ENCODE measurements around the gene FLYWCH1. TPM values are rescaled to one million over a fixed set of nuclear protein-coding genes. Genes with fewer than 3 reads are reported as not detected.
"Not testable (repeated sequence)": the region's sequence is repeated elsewhere in the genome, so short reads cannot be mapped to it uniquely, and the experiment has no call there.

The FLYWCH1 gene
- total RNA-seq, 2 experiments from 2014 or later: 33.4 to 34.9 TPM

- no peaks in the 10 kb centered on the region for H3K9me3 Mint-ChIP-seq
- intact Hi-C loops (cut with micrococcal nuclease): no loop called here
- ChIA-PET POLR2A (interaction anchor here (1.5 kb wide), 1 partner anchor 12 kb away, joined by 5 read pairs; no protein-coding TSS in a partner anchor), CTCF (interaction anchor here (1.2 to 7.4 kb wide), 5 partner anchors 12 to 86 kb away, joined by 4 to 61 read pairs (median 22); partner anchors contain the start of gene FLYWCH1)
- DNase-seq (no peak), ATAC-seq (no peak)
- H3K36me3 Mint-ChIP-seq (ENCODE audit: low read depth): no peaks in the 10 kb centered on the region
- no peak for TF ChIP-seq CTCF (IDR thresholded peaks at IDR 0.05)
- no peaks in the 10 kb centered on the region for H3K27me3 Mint-ChIP-seq
- H3K4me3 Mint-ChIP-seq: no peak overlapping the region
- H3K4me1 Mint-ChIP-seq (ENCODE audit: low read depth): peaks cover 10% of the 10 kb centered on the region
- no peak overlapping the region for H3K27ac Mint-ChIP-seq
Measured at GRCh38 chr16:2924901-2925755, 13.4 kb downstream of the FLYWCH1 start.

DNA sequence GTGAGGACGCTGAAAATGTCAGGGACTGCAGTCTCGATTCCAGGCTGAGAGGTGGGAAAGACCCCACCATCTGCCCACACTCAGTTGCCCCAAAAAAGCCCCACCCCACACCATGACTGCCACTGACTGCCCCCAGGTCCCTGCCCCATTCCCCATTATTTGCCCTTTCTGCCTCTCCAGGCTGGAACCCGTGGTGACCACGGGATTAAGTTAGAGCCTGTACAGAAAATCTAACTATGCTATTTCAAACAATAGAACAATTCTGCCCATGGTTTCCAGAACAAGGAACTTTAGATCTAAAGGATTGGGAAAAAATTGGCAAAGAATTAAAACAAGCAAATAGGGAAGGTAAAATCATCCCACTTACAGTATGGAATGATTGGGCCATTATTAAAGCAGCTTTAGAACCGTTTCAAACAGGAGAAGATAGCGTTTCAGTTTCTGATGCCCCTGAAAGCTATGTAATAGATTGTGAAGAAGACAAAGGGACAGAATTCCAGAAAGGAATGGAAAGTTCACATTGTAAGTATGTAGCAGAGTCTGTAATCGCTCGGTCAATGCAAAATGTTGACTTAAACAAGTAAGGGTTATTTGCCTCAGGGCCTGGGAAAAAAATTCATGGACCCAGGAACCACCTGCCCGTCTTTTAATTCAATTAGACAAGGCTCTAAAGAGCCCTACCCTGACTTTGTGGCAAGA, 14.4 kb downstream of the FLYWCH1 start:
- CTCF ChIA-PET: interaction anchor here (1.2 to 7.4 kb wide), 25 partner anchors 9 to 125 kb away, joined by 3 to 61 read pairs (median 6); partner anchors contain the start of genes FLYWCH1, FLYWCH2 and TNFRSF12A
- TF ChIP-seq CTCF (IDR thresholded peaks at IDR 0.05): no peak
- no peaks in the 10 kb centered on the region for H3K36me3 Mint-ChIP-seq (ENCODE audit: low read depth)
- no peaks in the 10 kb centered on the region for H3K9me3 Mint-ChIP-seq
- intact Hi-C loops (cut with micrococcal nuclease): no loop called here
- no peaks in the 10 kb centered on the region for H3K27me3 Mint-ChIP-seq
- no peak overlapping the region for H3K4me3 Mint-ChIP-seq
- POLR2A ChIA-PET: interaction anchor here (0.8 to 1.0 kb wide), 2 partner anchors 13 to 86 kb away, joined by 3 read pairs; no protein-coding TSS in a partner anchor
- no peak for DNase-seq
- no peak for ATAC-seq
- peaks cover 10% of the 10 kb centered on the region for H3K4me1 Mint-ChIP-seq (ENCODE audit: low read depth)
- no peak overlapping the region for H3K27ac Mint-ChIP-seq

- DNase-seq: no peak
- Mint-ChIP-seq H3K27me3 (no peaks in the 10 kb centered on the region), H3K4me3 (no peak overlapping the region), H3K9me3 (no peaks in the 10 kb centered on the region), H3K4me1 (ENCODE audit: low read depth) (peaks cover 10% of the 10 kb centered on the region), H3K36me3 (ENCODE audit: low read depth) (no peaks in the 10 kb centered on the region), H3K27ac (no peak overlapping the region)
- no peak for TF ChIP-seq CTCF (IDR thresholded peaks at IDR 0.05)
- no peak for ATAC-seq
- CTCF ChIA-PET: interaction anchor here (0.9 to 3.3 kb wide), 28 partner anchors 9 to 126 kb away, joined by 3 to 45 read pairs (median 6); partner anchors contain the start of genes FLYWCH1, FLYWCH2, PAQR4 and TNFRSF12A
- POLR2A ChIA-PET: interaction anchor here (0.8 to 1.0 kb wide), 3 partner anchors 14 to 87 kb away, joined by 3 read pairs; no protein-coding TSS in a partner anchor
- intact Hi-C loops (cut with micrococcal nuclease): no loop called here
Measured at GRCh38 chr16:2926650-2926999, 14.9 kb downstream of the FLYWCH1 start.

- peak; percentile 96 for TF ChIP-seq CTCF (IDR thresholded peaks at IDR 0.05)
- ChIA-PET POLR2A (interaction anchor here (0.8 to 1.0 kb wide), 3 partner anchors 14 to 87 kb away, joined by 3 read pairs; no protein-coding TSS in a partner anchor), CTCF (interaction anchor here (0.5 to 3.3 kb wide), 36 partner anchors 8 to 169 kb away, joined by 3 to 45 read pairs (median 6); partner anchors contain the start of genes FLYWCH1, FLYWCH2, PAQR4 and TNFRSF12A)
- DNase-seq (peak; percentile 95), ATAC-seq (peak; percentile 99)
- H3K4me3 Mint-ChIP-seq: no peak overlapping the region
- H3K27ac Mint-ChIP-seq: no peak overlapping the region
- H3K36me3 Mint-ChIP-seq (ENCODE audit: low read depth): no peaks in the 10 kb centered on the region
- H3K9me3 Mint-ChIP-seq: no peaks in the 10 kb centered on the region
- intact Hi-C loops (cut with micrococcal nuclease): no loop called here
- peaks cover 10% of the 10 kb centered on the region for H3K4me1 Mint-ChIP-seq (ENCODE audit: low read depth)
- no peaks in the 10 kb centered on the region for H3K27me3 Mint-ChIP-seq
Measured at GRCh38 chr16:2927010-2927646, 15.4 kb downstream of the FLYWCH1 start.

DNA sequence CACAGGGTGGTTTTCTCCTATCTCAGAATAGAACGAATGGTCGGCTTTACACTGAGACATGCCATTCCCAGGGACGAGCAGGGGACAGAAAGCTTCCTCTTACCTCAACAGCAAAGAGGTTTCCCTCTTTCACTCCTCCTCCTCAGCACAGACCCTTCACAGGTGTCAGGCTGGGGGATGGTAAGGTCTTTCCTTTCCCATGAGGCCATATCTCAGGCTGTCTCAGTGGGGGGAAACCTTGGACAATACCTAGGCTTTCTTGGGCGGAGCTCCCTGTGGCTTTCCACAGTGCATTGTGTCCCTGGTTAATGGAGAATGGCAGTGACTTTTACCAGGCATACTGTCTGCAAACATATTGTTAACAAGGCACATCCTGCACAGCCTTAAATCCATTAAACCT, 16.4 kb downstream of the FLYWCH1 start:
- H3K4me1 Mint-ChIP-seq (ENCODE audit: low read depth): peaks cover 10% of the 10 kb centered on the region
- ATAC-seq; DNase-seq; H3K36me3 Mint-ChIP-seq (ENCODE audit: low read depth); H3K27me3 Mint-ChIP-seq; H3K27ac Mint-ChIP-seq; intact Hi-C loops (cut with micrococcal nuclease); H3K4me3 Mint-ChIP-seq; H3K9me3 Mint-ChIP-seq: not testable (repeated sequence)
- ChIA-PET POLR2A (interaction anchor here (0.5 kb wide), 1 partner anchor 69 kb away, joined by 4 read pairs; no protein-coding TSS in a partner anchor), CTCF (interaction anchor here (1.8 to 3.3 kb wide), 3 partner anchors 12 to 18 kb away, joined by 4 to 45 read pairs (median 14); partner anchors contain the start of gene FLYWCH1)

Measured in activated CD8-positive, alpha-beta T cell treated with anti-CD3 and anti-CD28 coated beads for 36 hours (primary cell).